Hippocampal formation (tissue), 2 donors: Measurements from ENCODE around the gene CCDC88A.
"Not testable (repeated sequence)": the region's sequence is repeated elsewhere in the genome, so short reads cannot be mapped to it uniquely, and the experiment has no call there.

ENCODE experiments used
- DNase-seq, 2 donors: peaks; one replicate each; lab custom pipeline; 2025; lab: John Stamatoyannopoulos, UW

CCDC88A gene, protein sequence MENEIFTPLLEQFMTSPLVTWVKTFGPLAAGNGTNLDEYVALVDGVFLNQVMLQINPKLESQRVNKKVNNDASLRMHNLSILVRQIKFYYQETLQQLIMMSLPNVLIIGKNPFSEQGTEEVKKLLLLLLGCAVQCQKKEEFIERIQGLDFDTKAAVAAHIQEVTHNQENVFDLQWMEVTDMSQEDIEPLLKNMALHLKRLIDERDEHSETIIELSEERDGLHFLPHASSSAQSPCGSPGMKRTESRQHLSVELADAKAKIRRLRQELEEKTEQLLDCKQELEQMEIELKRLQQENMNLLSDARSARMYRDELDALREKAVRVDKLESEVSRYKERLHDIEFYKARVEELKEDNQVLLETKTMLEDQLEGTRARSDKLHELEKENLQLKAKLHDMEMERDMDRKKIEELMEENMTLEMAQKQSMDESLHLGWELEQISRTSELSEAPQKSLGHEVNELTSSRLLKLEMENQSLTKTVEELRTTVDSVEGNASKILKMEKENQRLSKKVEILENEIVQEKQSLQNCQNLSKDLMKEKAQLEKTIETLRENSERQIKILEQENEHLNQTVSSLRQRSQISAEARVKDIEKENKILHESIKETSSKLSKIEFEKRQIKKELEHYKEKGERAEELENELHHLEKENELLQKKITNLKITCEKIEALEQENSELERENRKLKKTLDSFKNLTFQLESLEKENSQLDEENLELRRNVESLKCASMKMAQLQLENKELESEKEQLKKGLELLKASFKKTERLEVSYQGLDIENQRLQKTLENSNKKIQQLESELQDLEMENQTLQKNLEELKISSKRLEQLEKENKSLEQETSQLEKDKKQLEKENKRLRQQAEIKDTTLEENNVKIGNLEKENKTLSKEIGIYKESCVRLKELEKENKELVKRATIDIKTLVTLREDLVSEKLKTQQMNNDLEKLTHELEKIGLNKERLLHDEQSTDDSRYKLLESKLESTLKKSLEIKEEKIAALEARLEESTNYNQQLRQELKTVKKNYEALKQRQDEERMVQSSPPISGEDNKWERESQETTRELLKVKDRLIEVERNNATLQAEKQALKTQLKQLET (N-terminal part only)

GRCh38 chr2:55419679-55420438, at the start of gene CCDC88A:
Gene CCDC88A, minus strand, starts transcription at chr2:55419856. Its CDS starts 777 bp downstream, at chr2:55419079.
- peak; percentile 92 to 93 for DNase-seq

DNA sequence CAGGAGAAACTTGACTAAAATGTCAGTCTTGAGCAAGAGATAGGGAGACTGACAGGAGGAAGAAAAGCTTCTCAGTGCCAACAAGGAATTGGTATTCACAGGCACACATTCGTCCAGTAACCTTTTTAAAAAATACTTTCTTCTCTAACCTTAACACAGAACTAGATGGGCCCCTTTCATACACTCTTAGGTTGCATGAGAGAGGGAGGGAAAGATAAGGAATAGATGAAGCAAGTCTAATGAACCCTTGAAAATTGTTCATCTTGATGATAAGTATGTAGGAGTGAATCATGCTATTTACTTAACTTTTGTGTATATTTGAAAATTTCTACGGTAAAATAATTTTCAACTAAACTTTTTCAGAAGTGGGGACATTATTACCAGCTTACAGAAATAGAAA, 42.0 kb upstream of the CCDC88A start:
- DNase-seq, result no peak

DNA sequence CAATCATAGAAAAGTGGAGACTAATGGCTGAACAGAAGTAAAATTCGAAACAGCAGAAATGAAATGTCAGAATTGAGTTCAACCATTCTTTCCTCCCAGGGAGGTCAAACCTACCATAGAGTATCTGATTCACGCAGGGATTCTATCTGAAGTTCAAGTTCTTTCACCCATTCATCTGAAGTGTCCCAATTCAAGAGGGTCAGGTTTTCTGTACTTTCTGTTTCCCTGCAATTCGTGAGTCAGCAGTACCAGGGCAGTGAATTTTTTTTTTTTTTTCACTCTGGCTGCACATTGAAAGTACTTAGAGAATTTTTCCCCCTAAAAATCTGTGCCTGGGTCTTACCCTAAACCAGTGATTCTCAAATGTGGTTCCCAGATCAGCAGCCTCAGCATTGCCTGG, 40.9 kb upstream of the CCDC88A start:
- DNase-seq, result no peak

- no peak for DNase-seq
Observed at GRCh38 chr2:55459714-55460274, 40.1 kb upstream of the CCDC88A start.

GRCh38 chr2:55459279-55459678, 39.6 kb upstream of the CCDC88A start:
- no peak for DNase-seq

GRCh38 chr2:55454121-55454520, 34.5 kb upstream of the CCDC88A start:
- DNase-seq, result no peak

- DNase-seq, result no peak
Observed at GRCh38 chr2:55452879-55453278, 33.2 kb upstream of the CCDC88A start.

DNA sequence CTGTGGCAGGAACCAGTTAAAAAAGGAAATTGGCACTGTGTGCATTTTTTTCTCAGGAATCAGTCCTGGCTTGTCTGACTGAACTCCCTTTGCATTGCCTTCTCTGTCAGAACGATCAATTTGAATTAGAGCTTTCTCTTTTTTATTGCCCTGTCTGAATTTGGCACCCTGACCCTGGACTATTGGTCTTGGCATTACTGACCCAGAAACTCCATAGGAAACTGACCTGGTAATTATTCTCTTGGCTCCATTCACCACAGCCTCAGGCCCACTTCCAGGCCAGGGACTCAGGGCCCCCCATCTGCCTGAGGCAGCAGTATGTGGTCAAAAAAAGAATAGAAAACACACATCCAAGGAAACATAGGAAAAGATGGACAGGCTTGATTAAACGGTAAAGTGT, 32.0 kb upstream of the CCDC88A start:
- no peak for DNase-seq

- not testable (repeated sequence) for DNase-seq
Observed at GRCh38 chr2:55450014-55450413, 30.4 kb upstream of the CCDC88A start.

- not testable (repeated sequence) for DNase-seq
Observed at GRCh38 chr2:55442045-55442760, 22.5 kb upstream of the CCDC88A start.

- no peak for DNase-seq
Observed at GRCh38 chr2:55441280-55441892, 21.7 kb upstream of the CCDC88A start.

GRCh38 chr2:55439101-55439397, 19.4 kb upstream of the CCDC88A start:
- no peak for DNase-seq

GRCh38 chr2:55438391-55439100, 18.9 kb upstream of the CCDC88A start:
- no peak for DNase-seq

GRCh38 chr2:55437515-55438390, 18.1 kb upstream of the CCDC88A start:
- DNase-seq, result no peak

GRCh38 chr2:55431982-55432627, 12.4 kb upstream of the CCDC88A start:
- peak in 1 of 2 donors; percentile 62 for DNase-seq

GRCh38 chr2:55430211-55430975, 10.7 kb upstream of the CCDC88A start:
- DNase-seq, result no peak

DNA sequence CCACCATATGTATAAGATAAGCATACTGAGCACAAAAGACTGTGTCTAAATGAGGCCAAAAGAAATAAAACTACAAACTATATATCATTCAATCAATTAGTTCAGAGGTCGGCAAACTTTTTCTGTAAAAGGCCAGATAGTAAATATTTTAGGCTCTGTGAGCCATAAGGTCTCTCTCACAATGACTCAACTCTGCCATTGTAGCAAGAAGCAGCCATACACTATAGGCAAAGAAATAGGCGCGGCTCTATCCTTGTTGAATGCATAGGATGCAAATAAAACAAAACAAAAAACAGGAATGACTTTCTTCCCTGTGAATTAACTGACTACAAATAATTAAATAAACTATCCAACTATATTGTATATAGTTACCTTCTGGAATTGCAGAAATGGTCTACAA, 8.6 kb upstream of the CCDC88A start:
- no peak for DNase-seq

- no peak for DNase-seq
Observed at GRCh38 chr2:55425431-55425831, 5.8 kb upstream of the CCDC88A start.
